H9 (cell line): Measurements from ENCODE around the gene IGF1R. TPM values are rescaled to one million over a fixed set of nuclear protein-coding genes. Genes with fewer than 3 reads are reported as not detected.
A peak's percentile ranks its signal among the peaks of the same experiment; 100 is the strongest.

Source experiments
- DNase-seq: peaks from one replicate; pipeline ENCODE4 v3.0.0-alpha.2; 2017
- H2AFZ ChIP-seq: one replicate; pipeline ENCODE4 v1.6.1; 2013; ENCODE audit warnings: mild to moderate bottlenecking, low read length, control low read depth, moderate library complexity
- H2AK5ac ChIP-seq: 2 replicates; pipeline ENCODE4 v1.6.1; 2013; ENCODE audit warnings: low read length, control low read depth, mixed read lengths; ENCODE audit not compliant: insufficient read length
- H2BK120ac ChIP-seq: one replicate; pipeline ENCODE4 v1.6.1; 2013; ENCODE audit warnings: low read depth, mild to moderate bottlenecking, low read length, control low read depth, inconsistent platforms; ENCODE audit not compliant: poor library complexity, severe bottlenecking
- H2BK12ac ChIP-seq: 2 replicates; pipeline ENCODE4 v1.6.1; 2013; ENCODE audit warnings: low read length, control low read depth, mixed read lengths, low read depth; ENCODE audit not compliant: insufficient read length
- H2BK15ac ChIP-seq: 2 replicates; pipeline ENCODE4 v1.6.1; 2013; ENCODE audit warnings: low read depth, low read length, control low read depth
- H2BK20ac ChIP-seq: one replicate; pipeline ENCODE4 v1.6.1; 2013; ENCODE audit warnings: low read depth, mild to moderate bottlenecking, low read length, control low read depth, inconsistent platforms; ENCODE audit not compliant: poor library complexity, severe bottlenecking
- H2BK5ac ChIP-seq: 2 replicates; pipeline ENCODE4 v1.6.1; 2013; ENCODE audit warnings: low read length, control low read depth, mixed read lengths; ENCODE audit not compliant: insufficient read length
- H3K14ac ChIP-seq: 2 replicates; pipeline ENCODE4 v1.6.1; 2013; ENCODE audit warnings: low read length, control low read depth; ENCODE audit not compliant: insufficient read depth
- H3K18ac ChIP-seq: 2 replicates; pipeline ENCODE4 v1.6.1; 2013; ENCODE audit warnings: low read depth, mild to moderate bottlenecking, mixed read lengths, low read length, control low read depth; ENCODE audit not compliant: insufficient read length
- H3K23ac ChIP-seq: 2 replicates; pipeline ENCODE4 v1.6.1; 2013; ENCODE audit warnings: low read length, control low read depth, mixed read lengths, low read depth; ENCODE audit not compliant: insufficient read length
- H3K23me2 ChIP-seq: 2 replicates; pipeline ENCODE4 v1.6.1; 2013; ENCODE audit warnings: low read depth, mild to moderate bottlenecking, mixed read lengths, low read length, control low read depth; ENCODE audit not compliant: insufficient read length, poor library complexity, severe bottlenecking
- H3K27ac ChIP-seq: 2 replicates; pipeline ENCODE4 v1.5.1; 2013; ENCODE audit warnings: low read length, control low read depth, mixed read lengths, low read depth; ENCODE audit not compliant: insufficient read length
- H3K27me3 ChIP-seq: 2 replicates; pipeline ENCODE4 v1.6.1; 2013; ENCODE audit warnings: low read length, control low read depth, inconsistent platforms; ENCODE audit not compliant: insufficient read depth
- H3K4ac ChIP-seq: 2 replicates; pipeline ENCODE4 v1.6.1; 2013; ENCODE audit warnings: low read depth, mild to moderate bottlenecking, control low read depth, inconsistent platforms, low read length, moderate library complexity
- H3K4me1 ChIP-seq: 2 replicates; pipeline ENCODE4 v1.6.1; 2013; ENCODE audit warnings: low read length, control low read depth, inconsistent platforms; ENCODE audit not compliant: insufficient read depth
- H3K4me2 ChIP-seq: 2 replicates; pipeline ENCODE4 v1.6.1; 2013; ENCODE audit warnings: low read length, control low read depth, mixed read lengths; ENCODE audit not compliant: insufficient read length, insufficient read depth
- H3K56ac ChIP-seq: 2 replicates; pipeline ENCODE4 v1.6.1; 2013; ENCODE audit warnings: low read depth, mild to moderate bottlenecking, mixed read lengths, low read length, control low read depth; ENCODE audit not compliant: insufficient read length
- H3K79me1 ChIP-seq: 2 replicates; pipeline ENCODE4 v1.6.1; 2013; ENCODE audit warnings: low read depth, mild to moderate bottlenecking, moderate library complexity, low read length, control low read depth, inconsistent platforms; ENCODE audit not compliant: insufficient read depth, poor library complexity, severe bottlenecking
- H3K79me2 ChIP-seq: 2 replicates; pipeline ENCODE4 v1.6.1; 2013; ENCODE audit warnings: low read length, control low read depth, inconsistent platforms; ENCODE audit not compliant: insufficient read depth
- H3K9ac ChIP-seq: 2 replicates; pipeline ENCODE4 v1.6.1; 2013; ENCODE audit warnings: low read length, control low read depth, mixed read lengths; ENCODE audit not compliant: insufficient read length; ENCODE audit errors: extremely low read depth
- H3K9me3 ChIP-seq: one replicate; pipeline ENCODE4 v1.6.1; 2013; ENCODE audit warnings: low read depth, low read length, inconsistent platforms; ENCODE audit not compliant: control insufficient read depth
- H3T11ph ChIP-seq: one replicate; pipeline ENCODE4 v1.6.1; 2013; ENCODE audit warnings: mild to moderate bottlenecking, low read length, control low read depth, inconsistent platforms
- H4K20me1 ChIP-seq: one replicate; pipeline ENCODE4 v1.6.1; 2013; ENCODE audit not compliant: control insufficient read depth, insufficient read length, insufficient read depth
- H4K5ac ChIP-seq: 2 replicates; pipeline ENCODE4 v1.6.1; 2013; ENCODE audit warnings: low read depth, mild to moderate bottlenecking, mixed read lengths, low read length, control low read depth; ENCODE audit not compliant: insufficient read length
- H4K8ac ChIP-seq: replicated peaks from 2 replicates; pipeline ENCODE4 v1.6.1; 2013; ENCODE audit warnings: low read length, control low read depth, mixed read lengths, low read depth; ENCODE audit not compliant: insufficient read length
- H4K91ac ChIP-seq: 2 replicates; pipeline ENCODE4 v1.6.1; 2013; ENCODE audit warnings: low read depth, mild to moderate bottlenecking, moderate library complexity, mixed read lengths, low read length, control low read depth; ENCODE audit not compliant: insufficient read length
- H3K27ac Mint-ChIP-seq, 3 experiments: 2 replicates in 2 of 3; 3 replicates in 1 of 3; pipeline ENCODE4 v1.8.0; 2020 to 2021; ENCODE audit warnings: mixed read lengths in 3 of 3, mild to moderate bottlenecking in 1 of 3, moderate library complexity in 1 of 3
- H3K27me3 Mint-ChIP-seq: 2 replicates; pipeline ENCODE4 v1.8.0; 2021; ENCODE audit warnings: low read depth, mild to moderate bottlenecking, moderate library complexity, mixed read lengths
- H3K36me3 Mint-ChIP-seq, 3 experiments: 2 replicates in 2 of 3; 3 replicates in 1 of 3; pipeline ENCODE4 v1.8.0; 2020 to 2021; ENCODE audit warnings: low read depth in 3 of 3, mixed read lengths in 3 of 3; ENCODE audit not compliant: insufficient read depth in 1 of 3
- H3K4me1 Mint-ChIP-seq, 2 experiments: 2 replicates each; pipeline ENCODE4 v1.8.0; 2020; ENCODE audit warnings: mixed read lengths in 2 of 2
- H3K4me3 Mint-ChIP-seq, 2 experiments: 2 replicates in 1 of 2; 3 replicates in 1 of 2; pipeline ENCODE4 v1.8.0; 2020 to 2021; ENCODE audit warnings: mild to moderate bottlenecking in 2 of 2, mixed read lengths in 2 of 2, moderate library complexity in 1 of 2
- H3K9me3 Mint-ChIP-seq, 2 experiments: 2 replicates in 1 of 2; 3 replicates in 1 of 2; pipeline ENCODE4 v1.8.0; 2020; ENCODE audit warnings: mild to moderate bottlenecking in 2 of 2, mixed read lengths in 2 of 2, moderate library complexity in 1 of 2
- WGBS: extraction: QIAGEN DNeasy Blood & Tissue Kit; methylation state at CpG from one replicate; pipeline ENCODE4 v1.1.7; 2013; ENCODE audit warnings: missing lambda C conversion rate, low lambda C conversion rate, mixed read lengths; ENCODE audit not compliant: insufficient read length; ENCODE audit errors: extremely low coverage; 5-methylcytosine and 5-hydroxymethylcytosine counted together
- total RNA-seq: library from RNA; stranded (reverse); gene quantifications from 2 replicates; pipeline ENCODE4 v1.2.1, GENCODE V29; 2021
- TF ChIP-seq, protein P1 (sequence below): fragments of 200-600 bp; sonication (generic); conservative IDR thresholded peaks from 3 replicates; pipeline ENCODE4 v1.8.0; 2021; ENCODE audit warnings: antibody characterized with exemption, mild to moderate bottlenecking

The IGF1R gene
- total RNA-seq, 1 experiment from 2014 or later: 70.0 TPM

DNA sequence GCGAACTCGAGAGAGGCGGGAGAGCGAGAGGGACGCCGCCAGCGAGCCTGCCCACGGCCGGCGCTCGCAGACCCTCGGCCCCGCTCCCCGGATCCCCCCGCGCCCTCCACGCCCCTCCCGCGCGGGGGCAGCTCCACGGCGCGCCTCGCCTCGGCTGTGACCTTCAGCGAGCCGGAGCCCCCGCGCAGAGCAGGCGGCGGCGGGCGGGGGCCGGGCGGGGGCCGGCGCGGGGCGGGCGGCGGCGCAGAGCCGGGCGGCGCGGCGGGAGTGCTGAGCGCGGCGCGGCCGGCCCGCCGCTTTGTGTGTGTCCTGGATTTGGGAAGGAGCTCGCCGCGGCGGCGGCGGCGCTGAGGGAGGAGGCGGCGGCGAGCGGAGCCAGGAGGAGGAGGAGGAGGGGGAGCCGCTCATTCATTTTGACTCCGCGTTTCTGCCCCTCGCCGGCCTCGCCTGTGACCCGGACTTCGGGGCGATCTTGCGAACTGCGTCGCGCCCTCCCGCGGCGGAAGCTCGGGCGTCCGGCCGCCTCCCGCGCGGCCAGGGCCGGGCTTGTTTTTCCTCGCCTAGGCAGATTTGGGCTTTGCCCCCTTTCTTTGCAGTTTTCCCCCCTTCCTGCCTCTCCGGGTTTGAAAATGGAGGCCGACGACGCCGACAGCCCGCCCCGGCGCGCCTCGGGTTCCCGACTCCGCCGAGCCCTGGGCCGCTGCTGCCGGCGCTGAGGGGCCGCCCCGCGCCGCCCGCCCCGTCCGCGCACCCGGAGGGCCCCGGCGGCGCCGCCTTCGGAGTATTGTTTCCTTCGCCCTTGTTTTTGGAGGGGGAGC, 524 bp downstream of the IGF1R start:
- Histone ChIP-seq H3K79me2 (peaks cover 39% of the 10 kb centered on the region; the same call in 1 of the 2 replicates), H2BK20ac (no peak overlapping the region), H3K27ac (no peak overlapping the region), H3K14ac (peak overlapping the region; percentile 89), H3K27me3 (no peaks in the 10 kb centered on the region), H4K5ac (no peak overlapping the region), H3K23me2 (peaks cover 22% of the 10 kb centered on the region), H4K20me1 (no peaks in the 10 kb centered on the region), H4K8ac (no peak overlapping the region), H3T11ph (no peak overlapping the region), H4K91ac (no peak overlapping the region), H2BK120ac (no peak overlapping the region), H2AFZ (no peak overlapping the region), H3K79me1 (no peaks in the 10 kb centered on the region), H2BK12ac (no peak overlapping the region), H3K4me1 (peaks cover 4% of the 10 kb centered on the region), H3K9ac (peak overlapping the region; percentile 72), H2BK15ac (no peak overlapping the region), H2AK5ac (no peak overlapping the region), H3K9me3 (no peaks in the 10 kb centered on the region), H2BK5ac (no peak overlapping the region), H3K4ac (no peak overlapping the region), H3K56ac (no peak overlapping the region), H3K23ac (no peak overlapping the region), H3K18ac (peak overlapping the region; percentile 62), H3K4me2 (peak overlapping the region; percentile 94)
- Mint-ChIP-seq H3K27ac (peak overlapping the region; percentile 97 to 98 (median 97); a peak in 6 of 7 replicates), H3K9me3 (no peaks in the 10 kb centered on the region; a peak in 1 of 5 replicates), H3K36me3 (peaks cover 0 to 1% (median 0%) of the 10 kb centered on the region in 3 experiments; a peak in 1 of 7 replicates), H3K4me1 (peaks cover 36 to 39% of the 10 kb centered on the region in 2 experiments), H3K4me3 (peak overlapping the region; percentile 87 to 98), H3K27me3 (peaks cover 2% of the 10 kb centered on the region; the same call in 1 of the 2 replicates)
- TF ChIP-seq, protein P1, sequence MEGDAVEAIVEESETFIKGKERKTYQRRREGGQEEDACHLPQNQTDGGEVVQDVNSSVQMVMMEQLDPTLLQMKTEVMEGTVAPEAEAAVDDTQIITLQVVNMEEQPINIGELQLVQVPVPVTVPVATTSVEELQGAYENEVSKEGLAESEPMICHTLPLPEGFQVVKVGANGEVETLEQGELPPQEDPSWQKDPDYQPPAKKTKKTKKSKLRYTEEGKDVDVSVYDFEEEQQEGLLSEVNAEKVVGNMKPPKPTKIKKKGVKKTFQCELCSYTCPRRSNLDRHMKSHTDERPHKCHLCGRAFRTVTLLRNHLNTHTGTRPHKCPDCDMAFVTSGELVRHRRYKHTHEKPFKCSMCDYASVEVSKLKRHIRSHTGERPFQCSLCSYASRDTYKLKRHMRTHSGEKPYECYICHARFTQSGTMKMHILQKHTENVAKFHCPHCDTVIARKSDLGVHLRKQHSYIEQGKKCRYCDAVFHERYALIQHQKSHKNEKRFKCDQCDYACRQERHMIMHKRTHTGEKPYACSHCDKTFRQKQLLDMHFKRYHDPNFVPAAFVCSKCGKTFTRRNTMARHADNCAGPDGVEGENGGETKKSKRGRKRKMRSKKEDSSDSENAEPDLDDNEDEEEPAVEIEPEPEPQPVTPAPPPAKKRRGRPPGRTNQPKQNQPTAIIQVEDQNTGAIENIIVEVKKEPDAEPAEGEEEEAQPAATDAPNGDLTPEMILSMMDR: no peak
- DNase-seq: no peak
- no CpG with 5 or more reads among the region's 121 CpGs for WGBS
